ENCODE data around the gene CHAD.

Gene CHAD

DNA sequence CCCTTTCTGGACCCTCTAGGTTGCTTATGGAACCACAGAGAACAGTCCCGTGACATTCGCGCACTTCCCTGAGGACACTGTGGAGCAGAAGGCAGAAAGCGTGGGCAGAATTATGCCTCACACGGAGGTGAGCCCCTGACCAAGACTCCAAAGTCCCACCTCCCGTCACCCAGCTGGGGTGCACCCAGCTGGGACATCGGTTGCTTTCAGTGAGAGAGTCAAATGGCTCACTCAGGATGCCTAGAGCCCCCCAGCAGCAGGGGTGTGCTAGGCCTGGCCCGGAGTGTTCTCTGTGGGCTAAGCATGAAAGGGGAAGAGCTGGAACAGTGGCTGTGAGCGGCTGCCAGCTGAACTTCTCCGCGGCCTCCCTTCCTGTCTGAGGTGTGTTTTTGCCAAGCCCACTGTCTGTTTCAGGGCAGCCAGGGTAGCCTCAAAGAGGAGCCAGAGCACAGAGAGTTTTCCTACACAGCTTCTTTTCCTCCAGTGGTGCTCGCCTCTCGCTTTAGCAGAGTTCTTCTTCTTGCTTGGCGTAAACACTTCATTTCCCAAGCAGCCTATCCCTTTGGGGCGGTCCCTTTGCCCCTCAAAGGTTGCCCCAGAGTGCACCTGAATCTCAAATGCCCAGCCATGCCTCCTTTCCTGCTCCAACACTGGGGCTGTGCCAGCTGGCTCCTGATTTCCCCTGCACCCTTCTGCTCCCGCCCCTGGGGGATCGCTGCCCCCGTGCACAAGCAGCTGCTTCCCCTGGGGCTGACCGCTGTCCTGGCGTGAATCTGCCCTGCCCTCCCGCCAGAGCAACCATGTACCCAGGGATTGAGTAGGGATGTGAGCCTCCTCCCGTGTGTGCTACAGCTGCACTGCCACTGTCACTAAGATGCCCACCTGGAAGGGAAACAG is 2.6 kb upstream of the CHAD start:
- no peaks in the 10 kb centered on the region for H4K20me1 ChIP-seq (ENCODE audit: insufficient read depth)
- no peaks in the 10 kb centered on the region for H3K27me3 ChIP-seq (ENCODE audit: insufficient read depth, low read depth)
- TF ChIP-seq, protein P1, sequence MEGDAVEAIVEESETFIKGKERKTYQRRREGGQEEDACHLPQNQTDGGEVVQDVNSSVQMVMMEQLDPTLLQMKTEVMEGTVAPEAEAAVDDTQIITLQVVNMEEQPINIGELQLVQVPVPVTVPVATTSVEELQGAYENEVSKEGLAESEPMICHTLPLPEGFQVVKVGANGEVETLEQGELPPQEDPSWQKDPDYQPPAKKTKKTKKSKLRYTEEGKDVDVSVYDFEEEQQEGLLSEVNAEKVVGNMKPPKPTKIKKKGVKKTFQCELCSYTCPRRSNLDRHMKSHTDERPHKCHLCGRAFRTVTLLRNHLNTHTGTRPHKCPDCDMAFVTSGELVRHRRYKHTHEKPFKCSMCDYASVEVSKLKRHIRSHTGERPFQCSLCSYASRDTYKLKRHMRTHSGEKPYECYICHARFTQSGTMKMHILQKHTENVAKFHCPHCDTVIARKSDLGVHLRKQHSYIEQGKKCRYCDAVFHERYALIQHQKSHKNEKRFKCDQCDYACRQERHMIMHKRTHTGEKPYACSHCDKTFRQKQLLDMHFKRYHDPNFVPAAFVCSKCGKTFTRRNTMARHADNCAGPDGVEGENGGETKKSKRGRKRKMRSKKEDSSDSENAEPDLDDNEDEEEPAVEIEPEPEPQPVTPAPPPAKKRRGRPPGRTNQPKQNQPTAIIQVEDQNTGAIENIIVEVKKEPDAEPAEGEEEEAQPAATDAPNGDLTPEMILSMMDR (conservative IDR thresholded peaks at IDR 0.05; ENCODE audit: low read depth, low read length) = no peak
- H2AFZ ChIP-seq (ENCODE audit: low read depth) = no peak overlapping the region
- no peaks in the 10 kb centered on the region for H3K79me2 ChIP-seq (ENCODE audit: insufficient read depth, low read depth)
- no peak overlapping the region for H3K9ac ChIP-seq
- H3K27ac ChIP-seq = no peak overlapping the region
- no peaks in the 10 kb centered on the region for H3K4me1 ChIP-seq (ENCODE audit: low read depth, poor library complexity, severe bottlenecking)
- no peak overlapping the region for H3K4me3 ChIP-seq (IDR thresholded peaks at IDR 0.05; ENCODE audit: insufficient read depth, low read depth, low read length)
- no peaks in the 10 kb centered on the region for H3K36me3 ChIP-seq (ENCODE audit: insufficient read depth)
- H3K4me2 ChIP-seq = no peak overlapping the region

DNA sequence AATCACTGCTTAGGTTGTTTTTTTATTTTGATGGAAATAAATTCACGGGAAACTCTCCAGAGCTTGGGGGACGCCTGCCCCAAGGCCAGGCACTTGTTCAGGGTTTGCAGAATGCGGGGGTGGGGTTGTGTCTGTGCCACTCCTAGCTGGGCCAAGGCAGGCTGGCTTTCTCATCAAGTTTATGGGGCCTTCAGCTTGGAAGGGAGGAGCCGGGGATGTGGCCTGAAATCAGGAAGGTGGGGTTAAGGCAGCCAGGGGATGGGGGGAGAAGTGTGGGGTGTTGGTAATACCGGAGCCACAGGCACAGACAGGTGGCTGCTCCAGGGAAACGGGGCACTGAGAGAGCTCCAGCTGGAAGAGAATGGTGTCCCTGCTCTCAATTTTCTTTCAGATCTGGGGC is 1.7 kb upstream of the CHAD start:
- no peak overlapping the region for H3K4me3 ChIP-seq (IDR thresholded peaks at IDR 0.05; ENCODE audit: insufficient read depth, low read depth, low read length)
- no peaks in the 10 kb centered on the region for H3K27me3 ChIP-seq (ENCODE audit: insufficient read depth, low read depth)
- H2AFZ ChIP-seq (ENCODE audit: low read depth) = no peak overlapping the region
- TF ChIP-seq, protein P1 (conservative IDR thresholded peaks at IDR 0.05; ENCODE audit: low read depth, low read length) = no peak
- H3K79me2 ChIP-seq (ENCODE audit: insufficient read depth, low read depth) = no peaks in the 10 kb centered on the region
- H3K27ac ChIP-seq = no peak overlapping the region
- no peaks in the 10 kb centered on the region for H4K20me1 ChIP-seq (ENCODE audit: insufficient read depth)
- H3K36me3 ChIP-seq (ENCODE audit: insufficient read depth) = no peaks in the 10 kb centered on the region
- H3K4me1 ChIP-seq (ENCODE audit: low read depth, poor library complexity, severe bottlenecking) = no peaks in the 10 kb centered on the region
- H3K9ac ChIP-seq = no peak overlapping the region
- no peak overlapping the region for H3K4me2 ChIP-seq

DNA sequence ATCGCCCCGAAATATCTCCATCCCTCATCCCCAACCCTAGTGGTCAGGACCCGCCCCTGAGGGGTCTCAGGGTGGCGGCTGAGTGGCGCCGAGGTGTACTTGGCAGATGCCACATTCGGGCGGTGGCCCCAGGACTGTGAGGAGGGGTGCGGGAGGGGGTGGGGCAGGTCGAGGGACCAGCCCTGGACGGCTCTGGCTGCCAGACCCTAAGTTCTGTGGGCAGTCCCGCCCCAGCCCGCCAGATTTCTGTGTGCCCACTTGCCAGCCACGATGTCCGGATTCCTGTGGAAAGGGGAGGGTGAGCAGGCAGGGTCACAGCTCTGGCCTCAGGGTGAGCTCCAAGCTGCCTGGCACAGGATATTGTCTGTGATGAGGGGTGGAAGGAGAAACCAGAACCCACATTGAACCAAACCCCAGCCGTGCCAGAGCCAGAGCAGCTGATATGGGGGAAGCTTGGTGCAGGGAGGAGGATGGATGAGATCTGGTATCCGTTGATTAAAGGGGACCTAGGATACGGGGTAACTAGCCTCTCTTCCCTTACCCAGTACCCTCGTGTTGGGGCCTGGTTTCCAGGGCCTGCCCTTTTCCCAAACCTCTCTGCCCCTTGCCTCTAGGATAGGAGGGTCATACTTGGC is 1.1 kb upstream of the CHAD start:
- H3K27ac ChIP-seq = no peak overlapping the region
- TF ChIP-seq, protein P1 (conservative IDR thresholded peaks at IDR 0.05; ENCODE audit: low read depth, low read length) = no peak
- H3K36me3 ChIP-seq (ENCODE audit: insufficient read depth) = no peaks in the 10 kb centered on the region
- no peak overlapping the region for H3K4me3 ChIP-seq (IDR thresholded peaks at IDR 0.05; ENCODE audit: insufficient read depth, low read depth, low read length)
- H3K27me3 ChIP-seq (ENCODE audit: insufficient read depth, low read depth) = no peaks in the 10 kb centered on the region
- no peaks in the 10 kb centered on the region for H3K4me1 ChIP-seq (ENCODE audit: low read depth, poor library complexity, severe bottlenecking)
- H3K4me2 ChIP-seq = no peak overlapping the region
- no peak overlapping the region for H3K9ac ChIP-seq
- no peaks in the 10 kb centered on the region for H3K79me2 ChIP-seq (ENCODE audit: insufficient read depth, low read depth)
- no peaks in the 10 kb centered on the region for H4K20me1 ChIP-seq (ENCODE audit: insufficient read depth)
- H2AFZ ChIP-seq (ENCODE audit: low read depth) = no peak overlapping the region

DNA sequence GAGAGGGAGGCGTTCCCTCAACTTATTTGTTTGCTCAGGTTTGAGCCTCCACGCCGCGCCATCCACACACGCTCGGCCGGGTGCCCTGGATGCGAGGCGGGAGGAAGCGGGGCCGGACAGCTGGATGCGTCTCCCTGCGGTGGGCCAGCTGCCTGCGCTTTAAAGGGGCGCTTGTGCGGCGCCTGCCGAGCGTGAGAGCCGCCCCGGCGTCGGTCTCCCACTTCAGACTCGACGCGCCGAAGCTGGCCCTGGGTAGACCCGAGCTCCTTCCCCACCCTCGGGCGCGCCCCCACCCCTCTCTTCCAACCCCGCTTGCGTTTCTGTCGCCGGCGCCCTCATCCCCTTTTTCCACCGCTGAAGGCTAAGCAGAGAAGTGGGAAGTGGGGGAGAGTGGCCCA is 527 bp upstream of the CHAD start:
- no peaks in the 10 kb centered on the region for H3K27me3 ChIP-seq (ENCODE audit: insufficient read depth, low read depth)
- no peak overlapping the region for H3K27ac ChIP-seq
- H3K9ac ChIP-seq = no peak overlapping the region
- H4K20me1 ChIP-seq (ENCODE audit: insufficient read depth) = no peaks in the 10 kb centered on the region
- H3K4me1 ChIP-seq (ENCODE audit: low read depth, poor library complexity, severe bottlenecking) = no peaks in the 10 kb centered on the region
- H3K4me2 ChIP-seq = no peak overlapping the region
- TF ChIP-seq, protein P1 (conservative IDR thresholded peaks at IDR 0.05; ENCODE audit: low read depth, low read length) = no peak
- H2AFZ ChIP-seq (ENCODE audit: low read depth) = no peak overlapping the region
- no peaks in the 10 kb centered on the region for H3K36me3 ChIP-seq (ENCODE audit: insufficient read depth)
- no peaks in the 10 kb centered on the region for H3K79me2 ChIP-seq (ENCODE audit: insufficient read depth, low read depth)
- H3K4me3 ChIP-seq (IDR thresholded peaks at IDR 0.05; ENCODE audit: insufficient read depth, low read depth, low read length) = no peak overlapping the region

Data from KMS-11 (cell line).